Endometrial microvascular endothelial cells (primary cell): Measurements from ENCODE around the gene ANKFN1. TPM values are rescaled to one million over a fixed set of nuclear protein-coding genes. Genes with fewer than 3 reads are reported as not detected.
"Not testable (repeated sequence)": the region's sequence is repeated elsewhere in the genome, so short reads cannot be mapped to it uniquely, and the experiment has no call there.

Source experiments
- in situ Hi-C: cut with HindIII; loops from 2 replicates; pipeline ENCODE4 v1.10.0; 2017; ENCODE audit warnings: low sequenced_read_pairs, low pct_unique_long_range_greater_than_20kb; ENCODE audit errors: inconsistent ontology term
- total RNA-seq: library from RNA; depleted of rRNA; stranded (reverse); fragments of >200 nt; gene quantifications from one replicate; pipeline ENCODE4 v1.2.3, GENCODE V29; 2015; ENCODE audit errors: inconsistent ontology term

ANKFN1 gene
- total RNA-seq, 1 donor from 2014 or later, result not detected

- in situ Hi-C loops, result no loop called here
These were observed 94.5 kb downstream of the ANKFN1 start for GRCh38 chr17:56247816-56248215.

- in situ Hi-C loops, result no loop called here
These were observed 103.8 kb downstream of the ANKFN1 start for GRCh38 chr17:56257075-56257474.

- in situ Hi-C loops, result no loop called here
These were observed 107.2 kb downstream of the ANKFN1 start for GRCh38 chr17:56260376-56261002.

- in situ Hi-C loops, result no loop called here
These were observed 109.5 kb downstream of the ANKFN1 start for GRCh38 chr17:56262803-56263202.

- in situ Hi-C loops, result no loop called here
These were observed 116.5 kb downstream of the ANKFN1 start for GRCh38 chr17:56269556-56270389.

- in situ Hi-C loops, result no loop called here
These were observed 121.2 kb downstream of the ANKFN1 start for GRCh38 chr17:56274491-56274890.

- in situ Hi-C loops, result no loop called here
These were observed 131.2 kb downstream of the ANKFN1 start for GRCh38 chr17:56284482-56284881.

- in situ Hi-C loops, result not testable (repeated sequence)
These were observed 135.5 kb downstream of the ANKFN1 start for GRCh38 chr17:56288786-56289185.

- in situ Hi-C loops, result no loop called here
These were observed 136.0 kb downstream of the ANKFN1 start for GRCh38 chr17:56289321-56289720.

- in situ Hi-C loops, result no loop called here
These were observed 137.0 kb downstream of the ANKFN1 start for GRCh38 chr17:56290101-56290801.

GRCh38 chr17:56290802-56291118 is 137.5 kb downstream of the ANKFN1 start:
- in situ Hi-C loops, result no loop called here

GRCh38 chr17:56291226-56291805 is 138.0 kb downstream of the ANKFN1 start:
- in situ Hi-C loops, result no loop called here

- in situ Hi-C loops, result no loop called here
These were observed 138.7 kb downstream of the ANKFN1 start for GRCh38 chr17:56292010-56292409.

GRCh38 chr17:56292578-56292977 is 139.3 kb downstream of the ANKFN1 start:
- in situ Hi-C loops, result no loop called here

- in situ Hi-C loops, result no loop called here
These were observed 143.9 kb downstream of the ANKFN1 start for GRCh38 chr17:56297184-56297583.

- in situ Hi-C loops, result no loop called here
These were observed 145.6 kb downstream of the ANKFN1 start for GRCh38 chr17:56298846-56299245.

GRCh38 chr17:56300144-56300543 is 146.9 kb downstream of the ANKFN1 start:
- in situ Hi-C loops, result no loop called here

GRCh38 chr17:56305007-56305406 is 151.7 kb downstream of the ANKFN1 start:
- in situ Hi-C loops, result no loop called here

GRCh38 chr17:56309897-56310296 is 156.6 kb downstream of the ANKFN1 start:
- in situ Hi-C loops, result no loop called here

GRCh38 chr17:56310782-56311181 is 157.5 kb downstream of the ANKFN1 start:
- in situ Hi-C loops, result no loop called here
